HG02852 (cell line): Measurements from ENCODE around the gene CYB5A.
"Not testable (repeated sequence)": the region's sequence is repeated elsewhere in the genome, so short reads cannot be mapped to it uniquely, and the experiment has no call there.

Experiments used
- ATAC-seq: cut with Tn5 transposase; IDR thresholded peaks from one replicate; pipeline ENCODE4 v1.9.1; 2021; ENCODE audit warnings: mild to moderate bottlenecking, moderate library complexity; ENCODE audit not compliant: unreplicated experiment

Gene CYB5A

DNA sequence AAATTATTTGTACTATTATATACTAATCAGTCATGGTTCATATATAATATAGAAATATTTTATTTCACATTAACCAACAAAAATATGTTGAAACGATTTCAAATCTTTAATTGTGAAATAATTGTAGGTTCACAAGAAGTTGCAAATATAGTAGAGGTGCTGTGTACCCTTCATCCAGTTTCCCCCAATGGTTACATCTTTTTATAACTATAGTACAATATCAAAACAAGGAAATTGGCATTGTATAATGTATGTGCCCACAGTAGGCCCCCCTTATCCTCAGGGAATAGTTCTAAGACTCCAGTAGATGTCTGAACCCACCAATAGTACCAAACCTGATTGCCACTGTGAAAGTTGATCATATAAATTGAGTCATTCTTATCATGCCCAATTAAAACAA, 7.4 kb upstream of the CYB5A start:
- ATAC-seq, result no peak

DNA sequence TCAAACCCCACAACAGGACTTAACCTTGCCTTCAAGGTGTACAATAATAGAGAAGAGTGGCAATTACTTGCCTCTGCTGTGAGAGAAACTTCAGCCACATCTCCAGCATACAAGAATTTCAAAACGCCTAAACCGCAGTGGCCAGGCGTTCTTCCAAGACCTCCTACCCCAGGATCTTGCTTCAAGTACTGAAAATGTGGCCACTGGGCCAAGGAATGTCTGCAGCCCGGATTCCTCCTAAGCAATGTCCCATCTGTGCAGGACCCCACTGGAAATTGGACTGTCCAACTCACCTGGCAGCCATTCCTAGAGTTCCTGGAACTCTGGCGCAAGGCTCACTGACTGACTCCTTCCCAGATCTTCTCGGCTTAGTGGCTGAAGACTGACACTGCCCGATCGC, 2.8 kb upstream of the CYB5A start:
- ATAC-seq, result no peak

DNA sequence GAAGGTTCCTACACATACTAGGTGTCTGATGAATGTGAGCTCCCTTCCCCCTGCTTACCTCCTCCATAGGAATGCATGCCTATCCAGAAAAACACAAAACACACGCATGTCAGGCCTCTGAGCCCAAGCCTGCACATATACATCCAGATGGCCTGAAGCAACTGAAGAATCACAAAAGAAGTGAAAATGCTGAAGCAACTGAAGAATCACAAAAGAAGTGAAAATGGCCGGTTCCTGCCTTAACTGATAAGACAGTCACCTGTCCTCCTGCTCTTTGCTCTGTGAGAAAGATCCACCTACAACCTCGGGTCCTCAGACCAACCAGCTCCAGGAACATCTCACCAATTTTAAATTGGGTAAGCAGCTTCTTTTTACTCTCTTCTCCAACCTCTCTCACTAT, 1.2 kb upstream of the CYB5A start:
- ATAC-seq, result not testable (repeated sequence)

DNA sequence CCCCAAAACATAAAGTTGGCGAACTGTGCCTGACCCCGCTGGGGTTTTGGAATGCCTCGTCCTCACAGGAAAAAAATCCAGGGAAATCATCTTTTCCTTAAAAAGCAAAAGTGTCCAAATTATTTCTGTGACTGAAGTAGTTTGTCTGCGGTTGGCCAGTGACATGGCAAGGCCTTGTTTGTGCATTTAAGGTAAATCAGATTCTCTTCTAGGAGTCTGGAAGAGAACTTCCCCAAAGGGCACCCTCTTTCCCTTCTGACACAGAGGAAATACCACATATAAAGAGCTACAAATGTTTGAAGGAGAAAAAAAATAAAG, 737 bp upstream of the CYB5A start:
- no peak for ATAC-seq

DNA sequence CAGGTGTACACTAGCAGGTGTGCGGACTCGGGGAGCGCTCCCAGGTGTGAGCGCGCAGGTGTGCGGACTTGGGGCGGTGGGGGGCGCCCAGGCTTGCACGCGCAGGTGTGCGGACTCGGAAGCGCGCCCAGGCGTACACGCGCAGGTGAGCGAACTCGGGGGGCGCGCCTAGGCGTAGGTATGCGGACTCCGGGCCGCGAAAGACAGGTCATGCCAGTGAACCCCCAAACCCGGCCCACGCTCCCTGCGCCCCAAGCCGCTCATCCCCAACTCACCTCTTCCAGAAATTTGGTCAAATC, 342 bp downstream of the CYB5A start:
- no peak for ATAC-seq

DNA sequence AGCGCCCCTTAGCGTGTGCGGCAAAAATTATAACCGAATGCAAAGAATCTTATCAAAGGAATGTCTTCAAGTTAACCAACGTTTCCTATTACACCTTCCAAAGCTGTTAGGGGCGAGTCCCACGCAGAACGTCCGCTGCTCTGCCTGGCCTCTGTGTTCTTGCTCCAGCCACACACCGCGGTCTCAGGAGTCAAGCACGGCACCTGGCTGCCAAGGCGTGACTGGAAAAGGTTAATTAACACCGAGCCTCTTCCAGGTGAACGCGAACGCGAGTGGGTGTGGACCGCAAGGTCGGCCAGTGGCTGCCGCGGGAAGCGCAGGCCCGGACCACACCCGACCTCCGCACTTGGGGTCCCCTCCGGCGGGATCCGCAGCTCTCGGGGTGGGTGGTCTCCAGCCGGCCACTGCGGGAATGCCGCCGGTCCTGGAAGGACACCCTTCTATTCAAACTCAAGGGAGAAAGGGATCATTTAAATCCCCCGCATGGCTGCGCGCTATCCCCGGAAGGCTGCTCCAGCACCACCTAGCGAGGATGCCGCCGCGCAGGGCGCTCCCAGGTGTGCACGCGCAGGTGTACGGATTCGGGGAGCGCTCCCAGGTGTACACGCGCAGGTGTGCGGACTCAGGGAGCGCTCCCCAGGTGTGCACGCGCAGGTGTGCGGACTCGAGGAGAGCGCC, 830 bp downstream of the CYB5A start:
- ATAC-seq, result no peak

DNA sequence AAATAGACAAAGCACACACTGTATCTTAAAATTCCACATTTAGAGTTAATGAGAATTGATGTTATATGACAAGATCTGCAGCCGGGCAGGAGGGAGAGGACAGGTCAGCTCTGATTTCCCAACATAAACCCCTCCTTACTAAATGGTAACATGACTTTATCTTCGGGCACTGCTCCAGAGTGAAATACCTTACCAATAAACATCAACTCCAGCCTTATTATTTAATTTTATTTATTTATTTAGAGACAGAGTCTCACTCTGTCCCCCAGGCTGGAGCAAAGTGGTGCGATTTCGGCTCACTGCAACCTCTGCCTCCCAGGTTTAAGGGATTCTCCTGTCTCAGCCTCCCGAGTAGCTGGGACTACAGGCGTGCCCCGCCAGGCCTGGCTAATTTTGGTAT, 1.7 kb downstream of the CYB5A start:
- ATAC-seq, result no peak

DNA sequence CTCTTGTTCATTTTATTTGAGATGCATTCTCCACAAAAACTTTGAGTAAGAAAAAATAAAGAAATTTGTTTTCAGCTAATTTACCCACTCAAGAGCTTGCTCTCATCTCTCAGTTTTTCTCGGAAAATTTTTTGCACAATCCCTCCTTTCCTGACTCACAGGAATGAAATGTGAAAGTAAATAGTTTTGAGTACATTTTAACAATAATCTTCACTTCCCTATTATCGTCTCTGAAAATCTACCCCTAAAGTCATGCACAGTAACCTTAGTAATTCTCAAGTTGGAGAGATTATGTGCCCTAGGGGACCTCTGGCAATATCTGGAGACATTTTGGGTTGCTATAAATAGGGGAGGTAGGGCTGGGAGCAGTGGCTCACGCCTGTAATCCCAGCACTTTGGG, 2.6 kb downstream of the CYB5A start:
- ATAC-seq, result no peak

DNA sequence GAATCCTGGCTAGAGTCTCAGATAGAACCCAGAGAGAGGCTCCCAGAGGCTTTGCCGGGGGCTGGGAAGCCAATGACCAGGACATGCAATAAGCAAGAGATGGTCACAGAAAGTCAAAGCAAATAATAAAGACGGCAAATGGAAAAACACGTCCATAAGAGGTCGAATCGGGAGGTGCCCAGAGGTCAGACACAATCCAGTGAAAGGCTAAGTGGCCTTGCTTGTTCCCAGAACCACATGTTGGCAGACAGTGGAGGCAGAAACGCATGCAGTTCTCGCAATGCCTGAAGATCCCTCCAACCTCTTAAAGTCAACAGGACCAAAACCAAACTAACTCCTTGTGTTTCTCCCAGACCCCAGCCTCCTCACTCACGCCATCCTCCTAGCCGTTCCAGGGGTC, 3.0 kb downstream of the CYB5A start:
- ATAC-seq, result no peak

DNA sequence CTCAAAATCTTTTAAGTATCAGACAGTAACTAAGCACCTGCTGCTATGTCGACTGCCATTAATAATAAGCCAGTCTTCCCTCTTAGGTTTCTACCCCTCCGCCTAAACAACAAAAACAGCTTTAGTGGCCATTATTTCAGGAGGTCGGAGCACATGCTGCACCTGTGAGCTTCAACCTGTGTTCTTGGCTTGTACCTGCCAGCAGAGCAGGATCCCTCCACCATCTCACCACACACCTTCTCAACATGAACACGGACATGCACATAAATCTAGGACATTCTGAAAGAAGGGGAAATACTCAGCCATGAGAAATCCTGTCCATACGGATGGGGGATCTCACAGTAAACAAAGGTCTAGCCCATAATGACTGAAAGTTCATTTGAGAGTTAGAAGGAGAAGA, 3.7 kb downstream of the CYB5A start:
- no peak for ATAC-seq

DNA sequence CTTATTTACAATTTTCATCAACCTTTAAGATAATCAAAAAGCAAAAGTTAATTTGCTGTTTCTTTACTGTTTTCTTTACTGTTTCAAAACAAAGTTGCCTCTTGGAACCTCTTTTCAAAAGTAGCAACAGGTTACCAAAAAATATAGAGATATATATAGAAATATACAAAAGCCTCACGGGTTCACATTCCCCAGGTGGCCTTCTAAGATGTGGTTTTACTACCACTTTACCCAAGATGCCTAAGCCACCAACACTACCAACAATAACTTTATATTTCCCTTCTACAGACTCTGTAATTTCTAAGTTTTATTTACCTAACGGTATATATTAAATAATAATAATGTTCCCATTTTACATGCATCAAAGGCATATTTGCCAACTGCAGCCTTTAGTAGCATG, 4.9 kb downstream of the CYB5A start:
- ATAC-seq, result no peak

DNA sequence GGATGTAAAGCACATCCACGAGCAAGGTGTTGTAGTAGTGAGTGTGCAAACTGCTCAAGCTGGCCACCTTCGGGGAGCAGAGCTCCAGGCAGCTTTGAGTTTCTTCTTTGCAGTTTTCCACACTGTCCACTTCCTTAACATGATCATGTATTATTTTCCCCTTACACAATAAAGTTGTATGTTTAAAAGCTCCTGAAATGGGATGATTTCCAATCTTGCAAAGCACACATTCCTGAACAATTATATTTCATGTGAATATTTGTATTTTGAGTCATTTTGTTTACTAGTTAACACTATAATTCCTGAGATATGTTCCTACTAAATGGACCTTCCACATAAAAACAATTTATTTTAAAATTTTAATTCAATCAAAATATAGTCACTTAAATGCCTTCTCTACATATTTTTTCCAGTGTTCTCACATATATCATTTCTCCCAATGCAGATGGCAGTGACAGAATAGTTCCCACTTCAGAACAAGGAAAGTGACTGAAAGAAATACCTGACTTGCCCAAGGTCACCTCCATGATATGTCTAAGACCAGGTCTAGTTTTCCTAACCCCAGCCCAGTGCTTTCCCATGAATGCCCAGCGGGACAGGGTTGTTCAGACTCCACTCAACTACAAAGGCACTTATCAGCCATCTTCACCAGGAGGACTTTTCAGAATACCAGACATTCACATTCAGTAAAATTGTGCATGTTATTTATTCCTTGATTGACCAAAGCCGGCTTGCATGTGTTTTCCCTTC, 5.5 kb downstream of the CYB5A start:
- no peak for ATAC-seq

DNA sequence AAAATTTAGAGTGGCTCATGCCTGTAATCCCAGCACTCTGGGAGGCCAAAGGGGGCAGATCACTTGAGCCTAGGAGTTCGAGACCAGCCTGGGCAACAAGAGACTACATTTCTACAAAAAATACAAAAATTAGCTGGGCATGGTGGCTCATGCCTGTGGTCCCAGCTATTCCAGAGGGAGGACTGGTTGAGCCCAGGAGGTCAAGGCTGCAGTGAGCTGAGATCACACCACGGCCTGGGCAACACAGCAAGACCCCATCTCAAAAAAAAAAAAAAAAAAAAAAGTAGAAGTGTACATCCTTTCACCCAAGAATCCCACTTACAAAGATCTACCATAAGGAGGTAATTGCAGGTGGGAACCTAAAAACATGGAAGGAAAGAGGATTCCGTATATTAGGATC, 6.2 kb downstream of the CYB5A start:
- ATAC-seq, result not testable (repeated sequence)

DNA sequence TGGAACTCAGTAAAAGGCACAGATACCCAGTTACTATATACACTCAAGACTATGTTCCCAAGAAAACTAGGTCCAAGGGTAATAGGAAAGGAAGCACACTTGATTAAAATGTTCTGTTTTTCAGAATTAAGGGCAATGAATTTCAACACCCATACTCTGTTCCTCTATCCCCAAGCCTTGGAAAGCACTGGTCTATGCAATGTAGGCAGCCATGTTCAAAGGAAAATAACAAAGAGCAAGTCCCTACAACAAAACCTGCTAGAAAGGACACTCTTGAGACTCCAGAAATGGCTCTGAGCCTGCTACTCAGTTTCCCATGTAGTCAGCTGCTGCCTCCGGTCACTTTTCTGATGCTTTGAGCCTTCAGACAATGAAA, 6.8 kb downstream of the CYB5A start:
- no peak for ATAC-seq

DNA sequence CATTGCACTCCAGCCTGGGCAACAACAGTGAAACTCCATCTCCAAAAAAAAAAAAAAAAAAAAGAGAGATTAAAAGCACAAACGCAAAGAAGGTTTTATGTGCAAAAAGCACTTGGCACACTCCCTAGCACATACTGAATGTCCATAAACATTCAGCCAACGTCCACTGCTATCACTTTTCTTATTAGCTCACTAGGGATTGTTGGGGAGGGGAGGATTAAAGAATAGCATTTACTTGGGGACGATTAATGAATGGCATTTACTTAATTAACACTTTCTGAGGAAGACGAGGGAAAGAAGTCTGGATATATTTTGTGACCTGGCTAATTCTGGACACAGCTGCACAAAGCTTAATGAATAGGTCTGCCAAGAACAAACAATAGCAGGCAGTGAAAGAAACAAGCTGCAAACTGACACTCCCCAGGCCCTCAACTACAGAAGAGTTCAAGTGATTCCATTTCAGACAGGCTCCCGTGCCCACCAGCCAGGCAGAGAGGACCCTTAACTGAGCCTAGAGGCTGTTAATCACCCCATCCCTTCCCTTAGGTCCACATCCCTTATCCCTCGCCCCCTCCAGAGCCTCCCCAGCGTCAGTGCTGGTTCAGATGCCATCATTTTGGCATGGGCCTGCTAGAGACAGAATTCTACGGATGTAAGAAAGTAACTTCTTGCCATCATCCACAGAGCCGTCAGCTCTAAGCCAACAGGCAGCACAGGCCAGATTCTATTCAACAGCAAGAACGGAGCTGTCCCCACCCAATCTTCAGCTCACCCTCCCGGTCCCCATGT, 7.4 kb downstream of the CYB5A start:
- no peak for ATAC-seq

DNA sequence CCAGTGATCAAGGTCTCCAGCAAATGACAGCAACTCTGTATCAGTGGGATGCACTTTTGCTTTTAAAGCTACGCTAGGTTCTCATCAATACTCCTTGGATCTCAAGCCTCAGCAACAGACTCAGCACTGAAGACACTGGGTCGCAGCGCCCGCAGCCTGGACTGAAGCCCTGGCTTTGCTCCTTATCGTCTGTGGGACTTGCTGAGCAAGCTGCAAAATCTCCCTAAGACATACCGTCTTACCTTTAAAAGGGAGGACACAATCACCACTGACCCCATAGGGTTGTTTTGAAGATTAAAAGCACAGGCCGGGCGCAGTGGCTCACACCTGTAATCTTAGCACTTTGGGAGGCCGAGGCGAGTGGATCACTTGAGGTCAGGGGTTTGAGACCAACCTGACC, 8.1 kb downstream of the CYB5A start:
- no peak for ATAC-seq

DNA sequence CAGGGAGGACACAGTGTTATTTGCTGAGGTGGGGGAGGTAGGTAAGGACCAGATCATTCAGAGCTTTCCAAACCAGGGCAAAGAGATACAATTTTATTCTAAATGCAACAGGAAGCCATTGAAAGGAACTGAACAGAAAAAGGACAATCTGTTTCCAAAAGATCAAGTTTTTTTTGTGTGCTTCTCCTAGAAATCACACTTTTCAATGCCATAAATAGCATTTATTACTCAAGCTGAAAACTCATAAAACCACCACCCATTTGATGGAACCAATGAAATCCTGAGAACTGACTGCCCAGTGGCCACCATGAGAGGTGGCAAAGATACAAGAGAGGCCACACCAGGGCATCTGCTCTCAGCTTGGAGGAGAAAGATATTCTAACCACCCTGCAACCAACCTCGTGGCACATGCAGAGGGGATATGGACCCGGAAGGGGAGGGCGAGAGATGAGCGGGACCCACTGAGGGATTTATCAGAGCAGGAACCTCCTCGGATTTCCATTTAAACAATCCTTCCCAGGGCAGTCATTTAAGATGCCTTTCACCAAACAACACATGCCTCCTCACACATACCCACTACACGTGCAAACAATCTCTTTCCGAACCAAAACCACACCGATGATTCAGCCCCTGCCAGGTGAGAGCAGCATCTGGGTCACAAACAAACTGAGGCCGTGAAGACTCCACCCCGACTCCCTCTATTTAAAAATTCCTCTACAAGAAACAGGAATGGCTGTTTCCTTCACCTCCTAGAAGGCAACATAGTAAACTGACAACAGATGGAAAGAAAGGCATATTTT, 8.8 kb downstream of the CYB5A start:
- ATAC-seq, result no peak

DNA sequence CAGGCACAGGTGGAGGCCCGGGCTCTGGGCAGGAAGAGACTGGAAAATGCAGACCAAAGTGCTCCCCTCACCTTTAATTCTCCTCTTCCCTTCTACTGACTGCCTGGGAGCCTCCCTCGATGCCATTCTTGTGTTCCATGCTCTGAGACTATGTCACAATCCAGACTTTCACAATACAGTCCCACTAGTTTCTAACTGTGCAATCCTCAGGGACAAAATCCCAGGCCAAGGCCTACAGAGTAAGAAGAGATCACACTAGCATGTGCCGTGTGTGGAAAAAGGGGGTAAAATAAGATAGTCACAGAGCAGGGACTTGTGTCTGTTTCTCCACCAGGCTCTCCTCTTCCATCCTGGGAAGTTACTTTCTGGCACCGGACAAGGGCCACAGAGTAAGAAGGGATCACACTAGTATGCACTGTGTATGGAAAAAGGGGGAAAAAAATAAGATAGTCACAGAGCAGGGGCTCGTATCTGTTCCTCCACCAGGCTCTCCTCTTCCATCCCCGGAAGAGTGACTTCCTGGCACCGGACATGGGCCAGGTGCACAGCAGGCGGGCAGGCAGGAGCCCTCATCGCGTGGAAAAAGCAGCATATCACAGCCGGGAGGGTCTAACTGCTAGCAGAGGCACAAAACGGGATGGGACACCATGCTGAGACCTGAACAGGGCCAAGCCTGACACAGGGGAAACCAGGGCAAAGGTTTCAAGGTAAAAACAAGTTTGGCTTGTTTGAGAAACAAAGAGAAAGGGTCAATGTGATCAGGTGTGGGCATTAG, 9.6 kb downstream of the CYB5A start:
- ATAC-seq, result no peak

DNA sequence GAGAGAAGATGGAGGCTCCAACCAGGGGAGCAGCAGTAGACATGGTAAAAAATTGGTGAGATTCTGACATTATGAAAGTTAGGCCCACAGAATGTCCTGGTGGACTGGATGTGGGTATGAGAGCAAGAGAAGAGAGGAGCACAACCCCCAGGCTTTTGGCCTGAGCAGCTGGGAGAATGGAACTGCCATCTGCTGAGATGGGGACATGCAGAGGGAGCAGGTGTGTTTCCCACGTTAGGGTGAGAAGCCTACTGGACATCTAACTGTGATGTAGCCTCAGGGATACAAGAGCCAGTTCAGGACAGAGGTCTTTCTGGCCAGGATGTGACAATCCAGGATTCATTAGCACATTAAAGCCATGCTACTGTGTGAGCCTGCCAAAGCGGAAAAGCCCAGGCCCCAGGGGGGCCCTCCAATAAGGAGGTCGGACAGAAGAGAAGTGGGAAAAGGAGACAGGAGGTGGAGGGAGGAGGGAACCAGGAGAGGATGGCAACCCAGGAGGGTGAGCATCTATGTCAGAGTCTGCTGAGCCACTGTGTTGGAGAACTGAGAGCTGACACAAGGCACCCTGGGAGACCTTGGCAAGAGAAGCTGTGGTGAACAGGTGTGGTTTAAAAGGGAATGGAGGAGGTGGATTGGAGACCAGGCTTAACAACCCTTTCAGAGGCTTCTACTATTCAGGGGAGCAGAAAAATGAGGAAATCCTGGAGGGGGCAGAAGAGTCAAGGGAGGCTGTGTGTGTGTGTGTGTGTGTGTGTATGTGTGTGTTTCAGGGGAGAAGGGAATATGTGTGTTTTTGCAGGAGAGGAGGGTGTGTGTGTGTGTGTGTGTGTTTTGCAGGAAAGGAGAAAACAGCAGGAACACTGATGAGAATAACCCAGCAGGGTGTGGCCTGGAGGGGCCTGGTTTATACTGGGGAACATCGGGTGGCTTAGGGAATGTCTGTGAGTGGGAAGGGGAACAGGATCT, 10.5 kb downstream of the CYB5A start:
- no peak for ATAC-seq

DNA sequence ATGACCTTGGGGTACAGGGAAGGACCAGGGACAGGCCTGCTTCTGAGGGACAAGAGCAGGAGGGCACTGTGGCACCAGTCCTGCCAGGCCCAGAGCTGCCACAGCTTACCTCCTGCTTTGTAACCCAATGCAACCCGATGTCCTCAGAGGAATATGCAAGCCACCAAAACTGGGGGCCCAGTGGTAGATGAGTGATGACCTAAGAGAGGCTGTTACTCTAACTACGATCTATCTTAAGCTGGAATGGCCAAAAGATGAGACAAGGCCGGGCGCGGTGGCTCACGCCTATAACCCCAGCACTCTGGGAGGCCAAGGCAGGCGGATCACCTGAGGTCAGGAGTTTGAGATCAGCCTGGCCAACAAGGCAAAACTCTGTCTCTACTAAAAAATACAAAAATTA, 12.8 kb downstream of the CYB5A start:
- no peak for ATAC-seq
